ENCODE data around the gene HS3ST5. TPM values are rescaled to one million over a fixed set of nuclear protein-coding genes. Genes with fewer than 3 reads are reported as not detected.
"Not testable (repeated sequence)": the region's sequence is repeated elsewhere in the genome, so short reads cannot be mapped to it uniquely, and the experiment has no call there.

The HS3ST5 gene
- total RNA-seq, 3 donors from 2014 or later (not counting 1 experiment from before 2014, with no cell fraction given), result not detected

- Histone ChIP-seq H3K4me1 (ENCODE audit: control insufficient read depth, insufficient read depth, low read length) (no peaks in the 10 kb centered on the region), H3K9me3 (ENCODE audit: control insufficient read depth, insufficient read depth, low read length) (no peaks in the 10 kb centered on the region), H3K27me3 (ENCODE audit: control insufficient read depth, insufficient read depth, low read length) (no peaks in the 10 kb centered on the region), H3K4me3 (ENCODE audit: low read length) (no peak overlapping the region), H3K36me3 (ENCODE audit: control insufficient read depth, insufficient read depth, low read length) (no peaks in the 10 kb centered on the region), H3K27ac (ENCODE audit: low read length) (no peak overlapping the region)
- Mint-ChIP-seq H3K4me1 (no peaks in the 10 kb centered on the region), H3K4me3 (no peak overlapping the region), H3K27ac (no peak overlapping the region), H3K36me3 (no peaks in the 10 kb centered on the region), H3K9me3 (peaks cover 0 to 8% of the 10 kb centered on the region in 2 donors), H3K27me3 (ENCODE audit: low read depth in 2 of 2) (no peaks in the 10 kb centered on the region)
- DNase-seq, result no peak
- no peak for ATAC-seq
- TF ChIP-seq CTCF (IDR thresholded peaks at IDR 0.05), result no peak
- intact Hi-C loops (cut with micrococcal nuclease), result no loop called here
- WGBS (ENCODE audit: insufficient coverage), result 82% methylated on average over 2 of the region's 3 CpGs
These were observed 261.8 kb downstream of the HS3ST5 start for GRCh38 chr6:114080891-114081510.

- H3K9me3 Mint-ChIP-seq; H3K36me3 Mint-ChIP-seq; H3K27me3 Mint-ChIP-seq (ENCODE audit: low read depth in 2 of 2); H3K4me1 ChIP-seq (ENCODE audit: control insufficient read depth, insufficient read depth, low read length); H3K27ac Mint-ChIP-seq; H3K9me3 ChIP-seq (ENCODE audit: control insufficient read depth, insufficient read depth, low read length); intact Hi-C loops (cut with micrococcal nuclease); H3K4me3 Mint-ChIP-seq; H3K4me1 Mint-ChIP-seq; ATAC-seq; H3K27ac ChIP-seq (ENCODE audit: low read length); H3K27me3 ChIP-seq (ENCODE audit: control insufficient read depth, insufficient read depth, low read length); H3K4me3 ChIP-seq (ENCODE audit: low read length); H3K36me3 ChIP-seq (ENCODE audit: control insufficient read depth, insufficient read depth, low read length); DNase-seq: not testable (repeated sequence)
- 100% methylated on average over 1 of the region's 1 CpG for WGBS (ENCODE audit: insufficient coverage)
These were observed 262.4 kb downstream of the HS3ST5 start for GRCh38 chr6:114080410-114080809.

- Mint-ChIP-seq H3K4me1 (no peaks in the 10 kb centered on the region), H3K27ac (no peak overlapping the region), H3K4me3 (no peak overlapping the region), H3K9me3 (peaks cover 0 to 5% of the 10 kb centered on the region in 2 donors), H3K27me3 (ENCODE audit: low read depth in 2 of 2) (no peaks in the 10 kb centered on the region), H3K36me3 (no peaks in the 10 kb centered on the region)
- DNase-seq (no peak), ATAC-seq (no peak)
- H3K36me3 ChIP-seq (ENCODE audit: control insufficient read depth, insufficient read depth, low read length), result no peaks in the 10 kb centered on the region
- no peaks in the 10 kb centered on the region for H3K9me3 ChIP-seq (ENCODE audit: control insufficient read depth, insufficient read depth, low read length)
- no peaks in the 10 kb centered on the region for H3K27me3 ChIP-seq (ENCODE audit: control insufficient read depth, insufficient read depth, low read length)
- 75% methylated on average over 3 of the region's 3 CpGs for WGBS (ENCODE audit: insufficient coverage)
- H3K4me3 ChIP-seq (ENCODE audit: low read length), result no peak overlapping the region
- intact Hi-C loops (cut with micrococcal nuclease), result no loop called here
- no peaks in the 10 kb centered on the region for H3K4me1 ChIP-seq (ENCODE audit: control insufficient read depth, insufficient read depth, low read length)
- no peak for TF ChIP-seq CTCF (IDR thresholded peaks at IDR 0.05)
- no peak overlapping the region for H3K27ac ChIP-seq (ENCODE audit: low read length)
These were observed 267.0 kb downstream of the HS3ST5 start for GRCh38 chr6:114075777-114076176.

- Mint-ChIP-seq H3K9me3 (peaks cover 0 to 2% of the 10 kb centered on the region in 2 donors), H3K4me1 (no peaks in the 10 kb centered on the region), H3K4me3 (no peak overlapping the region), H3K36me3 (no peaks in the 10 kb centered on the region), H3K27ac (no peak overlapping the region), H3K27me3 (ENCODE audit: low read depth in 2 of 2) (no peaks in the 10 kb centered on the region)
- no peaks in the 10 kb centered on the region for H3K36me3 ChIP-seq (ENCODE audit: control insufficient read depth, insufficient read depth, low read length)
- ATAC-seq (no peak), DNase-seq (no peak)
- no peaks in the 10 kb centered on the region for H3K27me3 ChIP-seq (ENCODE audit: control insufficient read depth, insufficient read depth, low read length)
- H3K4me1 ChIP-seq (ENCODE audit: control insufficient read depth, insufficient read depth, low read length), result no peaks in the 10 kb centered on the region
- intact Hi-C loops (cut with micrococcal nuclease), result no loop called here
- H3K4me3 ChIP-seq (ENCODE audit: low read length), result no peak overlapping the region
- H3K9me3 ChIP-seq (ENCODE audit: control insufficient read depth, insufficient read depth, low read length), result no peaks in the 10 kb centered on the region
- 83% methylated on average over 4 of the region's 4 CpGs for WGBS (ENCODE audit: insufficient coverage)
- H3K27ac ChIP-seq (ENCODE audit: low read length), result no peak overlapping the region
- no peak for TF ChIP-seq CTCF (IDR thresholded peaks at IDR 0.05)
These were observed 267.5 kb downstream of the HS3ST5 start for GRCh38 chr6:114075300-114075699.
